Endodermal cell (in vitro differentiated cells): Measurements from ENCODE around the gene EPN3. TPM values are rescaled to one million over a fixed set of nuclear protein-coding genes. Genes with fewer than 3 reads are reported as not detected.

Source experiments
- DNase-seq: peaks from one replicate; pipeline ENCODE4 v3.0.0-alpha.2; 2017
- H3K27ac ChIP-seq: 2 replicates; pipeline ENCODE4 v1.5.1; 2013; ENCODE audit warnings: mild to moderate bottlenecking, low read depth, low read length, moderate library complexity
- H3K27me3 ChIP-seq: 2 replicates; pipeline ENCODE4 v1.6.1; 2013; ENCODE audit warnings: mild to moderate bottlenecking, low read length, moderate library complexity; ENCODE audit not compliant: insufficient read depth, control insufficient read depth, poor library complexity, severe bottlenecking
- H3K36me3 ChIP-seq: 2 replicates; pipeline ENCODE4 v1.7.0; 2013; ENCODE audit warnings: mild to moderate bottlenecking, low read length, moderate library complexity; ENCODE audit not compliant: control insufficient read depth, insufficient read depth
- H3K4me1 ChIP-seq: one replicate; pipeline ENCODE4 v1.7.0; 2013; ENCODE audit warnings: low read length; ENCODE audit not compliant: control insufficient read depth, insufficient read depth
- H3K4me3 ChIP-seq: 2 replicates; pipeline ENCODE4 v1.5.1; 2013; ENCODE audit warnings: mild to moderate bottlenecking, low read length, moderate library complexity
- H3K9ac ChIP-seq: 2 replicates; pipeline ENCODE4 v1.6.1; 2013; ENCODE audit warnings: mild to moderate bottlenecking, low read length, moderate library complexity; ENCODE audit not compliant: poor library complexity, severe bottlenecking; ENCODE audit errors: extremely low read depth
- H3K9me3 ChIP-seq: 2 replicates; pipeline ENCODE4 v1.6.1; 2013; ENCODE audit warnings: mild to moderate bottlenecking, low read length, moderate library complexity; ENCODE audit not compliant: control insufficient read depth
- H3K27ac Mint-ChIP-seq: 2 replicates; pipeline ENCODE4 v1.8.0; 2020; ENCODE audit warnings: mixed read lengths
- H3K27me3 Mint-ChIP-seq: 2 replicates; pipeline ENCODE4 v1.8.0; 2021; ENCODE audit warnings: mild to moderate bottlenecking, mixed read lengths; ENCODE audit not compliant: insufficient read depth
- H3K36me3 Mint-ChIP-seq: 2 replicates; pipeline ENCODE4 v1.8.0; 2020; ENCODE audit warnings: low read depth, mixed read lengths
- H3K4me1 Mint-ChIP-seq: 2 replicates; pipeline ENCODE4 v1.8.0; 2020; ENCODE audit warnings: mixed read lengths
- H3K4me3 Mint-ChIP-seq: 2 replicates; pipeline ENCODE4 v1.8.0; 2020; ENCODE audit warnings: mild to moderate bottlenecking, moderate library complexity, mixed read lengths
- H3K9me3 Mint-ChIP-seq: 2 replicates; pipeline ENCODE4 v1.8.0; 2020; ENCODE audit warnings: mild to moderate bottlenecking, mixed read lengths
- WGBS, 2 experiments: methylation state at CpG; one replicate each; pipeline versions ENCODE4 v1.1.5 to v1.1.7; 2013; ENCODE audit warnings: missing lambda C conversion rate in 2 of 2, mixed read lengths in 1 of 2; ENCODE audit not compliant: insufficient coverage in 1 of 2, insufficient read length in 1 of 2; 5-methylcytosine and 5-hydroxymethylcytosine counted together
- total RNA-seq, 2 donors: library from RNA; stranded (reverse); fragmentation: NEBNext Ultra II Directional in 1 of 2; extraction: Animal tissue kit (Norgen Biotek cat#: 25700) in 1 of 2; gene quantifications; 2 replicates in 1 of 2; 3 replicates in 1 of 2; pipeline ENCODE4 v1.2.1, GENCODE V29; 2021
- TF ChIP-seq, protein P1 (sequence below): fragments of 200-600 bp; sonication (generic); conservative IDR thresholded peaks from 2 replicates; pipeline ENCODE4 v1.5.0; 2021; ENCODE audit warnings: antibody characterized with exemption, mild to moderate bottlenecking

Gene EPN3
- total RNA-seq, 2 donors from 2014 or later = 0.66 TPM; not detected in 1

GRCh38 chr17:50558091-50558490 lies 25.6 kb downstream of the EPN3 start:
- Mint-ChIP-seq H3K4me3 (no peak overlapping the region), H3K36me3 (peaks cover 7% of the 10 kb centered on the region), H3K27me3 (peaks cover 66% of the 10 kb centered on the region), H3K27ac (no peak overlapping the region), H3K9me3 (no peaks in the 10 kb centered on the region), H3K4me1 (peaks cover 13% of the 10 kb centered on the region)
- H3K27ac ChIP-seq = no peak overlapping the region
- H3K4me3 ChIP-seq = no peak overlapping the region
- peaks cover 69% of the 10 kb centered on the region for H3K27me3 ChIP-seq
- DNase-seq = no peak
- peaks cover 4% of the 10 kb centered on the region for H3K4me1 ChIP-seq
- H3K9ac ChIP-seq = no peak overlapping the region
- 70 to 87% methylated on average over 3 to 4 of the region's 4 CpGs for WGBS, 2 experiments
- no peaks in the 10 kb centered on the region for H3K36me3 ChIP-seq
- TF ChIP-seq, protein P1, sequence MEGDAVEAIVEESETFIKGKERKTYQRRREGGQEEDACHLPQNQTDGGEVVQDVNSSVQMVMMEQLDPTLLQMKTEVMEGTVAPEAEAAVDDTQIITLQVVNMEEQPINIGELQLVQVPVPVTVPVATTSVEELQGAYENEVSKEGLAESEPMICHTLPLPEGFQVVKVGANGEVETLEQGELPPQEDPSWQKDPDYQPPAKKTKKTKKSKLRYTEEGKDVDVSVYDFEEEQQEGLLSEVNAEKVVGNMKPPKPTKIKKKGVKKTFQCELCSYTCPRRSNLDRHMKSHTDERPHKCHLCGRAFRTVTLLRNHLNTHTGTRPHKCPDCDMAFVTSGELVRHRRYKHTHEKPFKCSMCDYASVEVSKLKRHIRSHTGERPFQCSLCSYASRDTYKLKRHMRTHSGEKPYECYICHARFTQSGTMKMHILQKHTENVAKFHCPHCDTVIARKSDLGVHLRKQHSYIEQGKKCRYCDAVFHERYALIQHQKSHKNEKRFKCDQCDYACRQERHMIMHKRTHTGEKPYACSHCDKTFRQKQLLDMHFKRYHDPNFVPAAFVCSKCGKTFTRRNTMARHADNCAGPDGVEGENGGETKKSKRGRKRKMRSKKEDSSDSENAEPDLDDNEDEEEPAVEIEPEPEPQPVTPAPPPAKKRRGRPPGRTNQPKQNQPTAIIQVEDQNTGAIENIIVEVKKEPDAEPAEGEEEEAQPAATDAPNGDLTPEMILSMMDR = no peak
- no peaks in the 10 kb centered on the region for H3K9me3 ChIP-seq

GRCh38 chr17:50558581-50558940 lies 26.0 kb downstream of the EPN3 start:
- WGBS, 2 experiments = 11 to 13% methylated on average over 6 to 18 of the region's 18 CpGs
- H3K27ac Mint-ChIP-seq = no peak overlapping the region

DNA sequence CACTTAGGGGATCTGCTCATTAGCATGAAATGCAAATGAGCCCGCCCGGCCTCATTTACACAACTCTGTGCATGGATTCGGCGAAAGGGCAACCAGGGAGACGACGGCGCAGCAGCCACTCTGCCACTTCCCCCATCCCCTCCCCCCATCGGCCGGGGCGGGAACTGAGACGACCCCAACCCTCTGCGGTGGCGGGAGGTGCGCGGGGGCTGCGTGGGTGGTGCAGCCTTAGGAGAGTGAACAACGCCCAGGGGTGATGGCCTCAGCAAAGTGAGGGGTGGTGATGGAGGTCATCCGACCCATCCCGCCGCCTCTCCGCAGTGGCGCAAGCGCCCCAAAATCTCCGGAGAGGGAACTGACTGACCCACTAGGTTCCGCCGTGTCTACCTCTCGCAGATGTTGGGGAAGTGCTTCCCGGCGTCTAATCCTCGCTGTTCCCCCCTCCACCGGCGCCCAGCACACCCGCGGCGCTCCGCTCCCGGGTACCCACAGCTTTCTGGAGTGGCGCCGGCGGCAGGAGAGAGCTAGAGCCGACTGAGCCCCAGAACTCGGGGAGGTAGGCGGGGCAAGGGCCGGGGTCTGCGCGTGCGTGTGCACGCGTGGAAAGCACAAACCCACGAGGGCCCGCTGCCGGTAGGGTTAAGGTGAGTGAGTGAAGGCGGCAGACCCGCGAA lies 26.5 kb downstream of the EPN3 start:
- TF ChIP-seq, protein P1 = no peak
- no peaks in the 10 kb centered on the region for H3K9me3 Mint-ChIP-seq
- DNase-seq = peak; percentile 95
- no peak overlapping the region for H3K27ac ChIP-seq
- no peaks in the 10 kb centered on the region for H3K36me3 ChIP-seq
- H3K27me3 ChIP-seq = peaks cover 79% of the 10 kb centered on the region
- no peak overlapping the region for H3K9ac ChIP-seq
- no peak overlapping the region for H3K27ac Mint-ChIP-seq
- H3K36me3 Mint-ChIP-seq = peaks cover 7% of the 10 kb centered on the region
- H3K4me1 ChIP-seq = peaks cover 4% of the 10 kb centered on the region
- WGBS, 2 experiments = 2 to 4% methylated on average over 21 to 55 of the region's 55 CpGs
- peak overlapping the region; percentile 60 for H3K4me3 Mint-ChIP-seq
- peak overlapping the region; percentile 84 for H3K4me3 ChIP-seq
- no peaks in the 10 kb centered on the region for H3K9me3 ChIP-seq
- H3K27me3 Mint-ChIP-seq = peaks cover 76% of the 10 kb centered on the region
- H3K4me1 Mint-ChIP-seq = peaks cover 13% of the 10 kb centered on the region

More at GRCh38 chr17:50558581-50558940, 26.0 kb downstream of the EPN3 start:
- Mint-ChIP-seq H3K4me1 (peaks cover 13% of the 10 kb centered on the region), H3K36me3 (peaks cover 7% of the 10 kb centered on the region), H3K4me3 (peak overlapping the region; percentile 60), H3K9me3 (no peaks in the 10 kb centered on the region), H3K27me3 (peaks cover 71% of the 10 kb centered on the region)
- Histone ChIP-seq H3K9ac (no peak overlapping the region), H3K27me3 (peaks cover 73% of the 10 kb centered on the region), H3K9me3 (no peaks in the 10 kb centered on the region), H3K27ac (no peak overlapping the region), H3K36me3 (no peaks in the 10 kb centered on the region), H3K4me1 (peaks cover 4% of the 10 kb centered on the region), H3K4me3 (peak overlapping the region; percentile 84)
- no peak for DNase-seq
- TF ChIP-seq, protein P1 = peak; percentile 48
